GM21447 (cell line): ENCODE measurements around the gene DHX36.
A peak's percentile ranks its signal among the peaks of the same experiment; 100 is the strongest.

Experiments used
- ATAC-seq: cut with Tn5 transposase; IDR thresholded peaks from one replicate; pipeline ENCODE4 v1.9.1; 2021; ENCODE audit not compliant: unreplicated experiment

Gene DHX36

GRCh38 chr3:154323891-154324738 is at the start of gene DHX36:
Gene DHX36 (minus strand): TSS chr3:154324487. CDS start chr3:154324416, 71 bp downstream.
- ATAC-seq, result peak; percentile 93

- no peak for ATAC-seq
These were observed 42.9 kb upstream of the DHX36 start for GRCh38 chr3:154367221-154367620.

- no peak for ATAC-seq
These were observed 40.6 kb upstream of the DHX36 start for GRCh38 chr3:154364849-154365248.

GRCh38 chr3:154361099-154361498 is 36.8 kb upstream of the DHX36 start:
- ATAC-seq, result no peak

GRCh38 chr3:154356009-154356408 is 31.7 kb upstream of the DHX36 start:
- no peak for ATAC-seq

- ATAC-seq, result no peak
These were observed 24.9 kb upstream of the DHX36 start for GRCh38 chr3:154349223-154349622.

GRCh38 chr3:154345422-154346122 is 21.3 kb upstream of the DHX36 start:
- no peak for ATAC-seq

GRCh38 chr3:154338570-154338969 is 14.3 kb upstream of the DHX36 start:
- ATAC-seq, result no peak

GRCh38 chr3:154338008-154338407 is 13.7 kb upstream of the DHX36 start:
- no peak for ATAC-seq

- ATAC-seq, result peak; percentile 70
These were observed 10.7 kb upstream of the DHX36 start for GRCh38 chr3:154334973-154335420.

GRCh38 chr3:154327871-154328270 is 3.6 kb upstream of the DHX36 start:
- no peak for ATAC-seq

- ATAC-seq, result no peak
These were observed 632 bp upstream of the DHX36 start for GRCh38 chr3:154324919-154325318.

- ATAC-seq, result no peak
These were observed 7.1 kb downstream of the DHX36 start for GRCh38 chr3:154316974-154317767.

- ATAC-seq, result no peak
These were observed 10.1 kb downstream of the DHX36 start for GRCh38 chr3:154314152-154314551.

- ATAC-seq, result no peak
These were observed 13.4 kb downstream of the DHX36 start for GRCh38 chr3:154310840-154311239.

GRCh38 chr3:154307363-154307762 is 16.9 kb downstream of the DHX36 start:
- ATAC-seq, result no peak

GRCh38 chr3:154304936-154305335 is 19.4 kb downstream of the DHX36 start:
- no peak for ATAC-seq

- ATAC-seq, result no peak
These were observed 20.0 kb downstream of the DHX36 start for GRCh38 chr3:154304116-154304786.

- ATAC-seq, result no peak
These were observed 22.7 kb downstream of the DHX36 start for GRCh38 chr3:154301561-154301960.

- no peak for ATAC-seq
These were observed 30.3 kb downstream of the DHX36 start for GRCh38 chr3:154294016-154294415.

- no peak for ATAC-seq
These were observed 34.1 kb downstream of the DHX36 start for GRCh38 chr3:154290187-154290586.
